Measurements from ENCODE around the gene GOSR1.
"Not testable (repeated sequence)": the region's sequence is repeated elsewhere in the genome, so short reads cannot be mapped to it uniquely, and the experiment has no call there.

The GOSR1 gene

GRCh38 chr17:30477083-30477773 is at the start of gene GOSR1:
GOSR1 (plus strand) TSS chr17:30477408; CDS start chr17:30477434, 26 bp downstream.
- peak; percentile 88 for DNase-seq (ENCODE audit: low spot score)

- no peak for DNase-seq (ENCODE audit: low spot score)
Observed at GRCh38 chr17:30427611-30428010, 49.6 kb upstream of the GOSR1 start.

- peak; percentile 25 for DNase-seq (ENCODE audit: low spot score)
Observed at GRCh38 chr17:30429155-30429554, 48.1 kb upstream of the GOSR1 start.

- DNase-seq (ENCODE audit: low spot score): peak; percentile 40
Observed at GRCh38 chr17:30433514-30433913, 43.7 kb upstream of the GOSR1 start.

- no peak for DNase-seq (ENCODE audit: low spot score)
Observed at GRCh38 chr17:30436729-30437128, 40.5 kb upstream of the GOSR1 start.

GRCh38 chr17:30443721-30444120 is 33.5 kb upstream of the GOSR1 start:
- DNase-seq (ENCODE audit: low spot score): no peak

- not testable (repeated sequence) for DNase-seq (ENCODE audit: low spot score)
Observed at GRCh38 chr17:30446640-30447039, 30.6 kb upstream of the GOSR1 start.

- DNase-seq (ENCODE audit: low spot score): no peak
Observed at GRCh38 chr17:30449480-30449879, 27.7 kb upstream of the GOSR1 start.

- DNase-seq (ENCODE audit: low spot score): no peak
Observed at GRCh38 chr17:30450125-30451027, 26.8 kb upstream of the GOSR1 start.

GRCh38 chr17:30454635-30455034 is 22.6 kb upstream of the GOSR1 start:
- no peak for DNase-seq (ENCODE audit: low spot score)

GRCh38 chr17:30458371-30458770 is 18.8 kb upstream of the GOSR1 start:
- no peak for DNase-seq (ENCODE audit: low spot score)

GRCh38 chr17:30458797-30459413 is 18.3 kb upstream of the GOSR1 start:
- not testable (repeated sequence) for DNase-seq (ENCODE audit: low spot score)

GRCh38 chr17:30468465-30468864 is 8.7 kb upstream of the GOSR1 start:
- no peak for DNase-seq (ENCODE audit: low spot score)

- no peak for DNase-seq (ENCODE audit: low spot score)
Observed at GRCh38 chr17:30472238-30472890, 4.8 kb upstream of the GOSR1 start.

- DNase-seq (ENCODE audit: low spot score): no peak
Observed at GRCh38 chr17:30475206-30475605, 2.0 kb upstream of the GOSR1 start.

- DNase-seq (ENCODE audit: low spot score): no peak
Observed at GRCh38 chr17:30476726-30477082, 504 bp upstream of the GOSR1 start.

- peak; percentile 43 for DNase-seq (ENCODE audit: low spot score)
Observed at GRCh38 chr17:30477774-30478115, 537 bp downstream of the GOSR1 start.

- DNase-seq (ENCODE audit: low spot score): no peak
Observed at GRCh38 chr17:30482555-30482954, 5.3 kb downstream of the GOSR1 start.

- DNase-seq (ENCODE audit: low spot score): no peak
Observed at GRCh38 chr17:30483159-30483558, 6.0 kb downstream of the GOSR1 start.

- DNase-seq (ENCODE audit: low spot score): no peak
Observed at GRCh38 chr17:30493780-30494179, 16.6 kb downstream of the GOSR1 start.

GRCh38 chr17:30495586-30495985 is 18.4 kb downstream of the GOSR1 start:
- no peak for DNase-seq (ENCODE audit: low spot score)

GRCh38 chr17:30503558-30503957 is 26.4 kb downstream of the GOSR1 start:
- DNase-seq (ENCODE audit: low spot score): no peak
